Measurements from ENCODE around the gene HPSE2.

- TF ChIP-seq, protein P1, sequence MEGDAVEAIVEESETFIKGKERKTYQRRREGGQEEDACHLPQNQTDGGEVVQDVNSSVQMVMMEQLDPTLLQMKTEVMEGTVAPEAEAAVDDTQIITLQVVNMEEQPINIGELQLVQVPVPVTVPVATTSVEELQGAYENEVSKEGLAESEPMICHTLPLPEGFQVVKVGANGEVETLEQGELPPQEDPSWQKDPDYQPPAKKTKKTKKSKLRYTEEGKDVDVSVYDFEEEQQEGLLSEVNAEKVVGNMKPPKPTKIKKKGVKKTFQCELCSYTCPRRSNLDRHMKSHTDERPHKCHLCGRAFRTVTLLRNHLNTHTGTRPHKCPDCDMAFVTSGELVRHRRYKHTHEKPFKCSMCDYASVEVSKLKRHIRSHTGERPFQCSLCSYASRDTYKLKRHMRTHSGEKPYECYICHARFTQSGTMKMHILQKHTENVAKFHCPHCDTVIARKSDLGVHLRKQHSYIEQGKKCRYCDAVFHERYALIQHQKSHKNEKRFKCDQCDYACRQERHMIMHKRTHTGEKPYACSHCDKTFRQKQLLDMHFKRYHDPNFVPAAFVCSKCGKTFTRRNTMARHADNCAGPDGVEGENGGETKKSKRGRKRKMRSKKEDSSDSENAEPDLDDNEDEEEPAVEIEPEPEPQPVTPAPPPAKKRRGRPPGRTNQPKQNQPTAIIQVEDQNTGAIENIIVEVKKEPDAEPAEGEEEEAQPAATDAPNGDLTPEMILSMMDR (IDR thresholded peaks at IDR 0.05; ENCODE audit: low read depth, low read length), result no peak
- TF ChIP-seq POLR2A (IDR thresholded peaks at IDR 0.05; ENCODE audit: extremely low read depth, insufficient read length) (no peak), MYC (IDR thresholded peaks at IDR 0.05; ENCODE audit: low read depth, low read length) (no peak)
- TF ChIP-seq, protein P2, sequence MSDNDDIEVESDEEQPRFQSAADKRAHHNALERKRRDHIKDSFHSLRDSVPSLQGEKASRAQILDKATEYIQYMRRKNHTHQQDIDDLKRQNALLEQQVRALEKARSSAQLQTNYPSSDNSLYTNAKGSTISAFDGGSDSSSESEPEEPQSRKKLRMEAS (IDR thresholded peaks at IDR 0.05; ENCODE audit: low read depth, low read length), result no peak
These were observed 255.3 kb downstream of the HPSE2 start for GRCh38 chr10:98980353-98980752.
